NCI-H2171 (cell line): ENCODE results near the gene PMEPA1.

ENCODE experiments used
- DNase-seq: peaks from one replicate; lab custom pipeline; 2025; lab: John Stamatoyannopoulos, UW

The PMEPA1 gene

GRCh38 chr20:57661746-57662455, 47.9 kb downstream of the PMEPA1 start:
- DNase-seq: no peak

- no peak for DNase-seq
Observed at GRCh38 chr20:57660922-57661745, 48.7 kb downstream of the PMEPA1 start.

- no peak for DNase-seq
Observed at GRCh38 chr20:57660181-57660921, 49.5 kb downstream of the PMEPA1 start.

GRCh38 chr20:57659517-57660180, 50.2 kb downstream of the PMEPA1 start:
- DNase-seq: no peak

- DNase-seq: no peak
Observed at GRCh38 chr20:57658833-57659516, 50.8 kb downstream of the PMEPA1 start.

- no peak for DNase-seq
Observed at GRCh38 chr20:57658447-57658832, 51.4 kb downstream of the PMEPA1 start.

- no peak for DNase-seq
Observed at GRCh38 chr20:57657535-57658446, 52.0 kb downstream of the PMEPA1 start.

GRCh38 chr20:57656821-57657534, 52.8 kb downstream of the PMEPA1 start:
- no peak for DNase-seq

GRCh38 chr20:57656252-57656820, 53.5 kb downstream of the PMEPA1 start:
- no peak for DNase-seq

GRCh38 chr20:57655809-57656155, 54.0 kb downstream of the PMEPA1 start:
- DNase-seq: no peak

GRCh38 chr20:57654998-57655808, 54.6 kb downstream of the PMEPA1 start:
- DNase-seq: no peak

- peak; percentile 33 for DNase-seq
Observed at GRCh38 chr20:57654363-57654997, 55.3 kb downstream of the PMEPA1 start.

GRCh38 chr20:57653910-57654309, 55.9 kb downstream of the PMEPA1 start:
- DNase-seq: peak; percentile 57

GRCh38 chr20:57653546-57653900, 56.3 kb downstream of the PMEPA1 start:
- DNase-seq: no peak

GRCh38 chr20:57652606-57653545, 56.9 kb downstream of the PMEPA1 start:
- DNase-seq: peak; percentile 26

GRCh38 chr20:57651881-57652605, 57.8 kb downstream of the PMEPA1 start:
- peak; percentile 93 for DNase-seq
